H9 (cell line): ENCODE results near the gene CTSL. TPM values are rescaled to one million over a fixed set of nuclear protein-coding genes. Genes with fewer than 3 reads are reported as not detected.

ENCODE experiments used
- DNase-seq: peaks from one replicate; pipeline ENCODE4 v3.0.0-alpha.2; 2017
- H2AFZ ChIP-seq: one replicate; pipeline ENCODE4 v1.6.1; 2013; ENCODE audit warnings: mild to moderate bottlenecking, low read length, control low read depth, moderate library complexity
- H2AK5ac ChIP-seq: 2 replicates; pipeline ENCODE4 v1.6.1; 2013; ENCODE audit warnings: low read length, control low read depth, mixed read lengths; ENCODE audit not compliant: insufficient read length
- H2BK120ac ChIP-seq: one replicate; pipeline ENCODE4 v1.6.1; 2013; ENCODE audit warnings: low read depth, mild to moderate bottlenecking, low read length, control low read depth, inconsistent platforms; ENCODE audit not compliant: poor library complexity, severe bottlenecking
- H2BK12ac ChIP-seq: 2 replicates; pipeline ENCODE4 v1.6.1; 2013; ENCODE audit warnings: low read length, control low read depth, mixed read lengths, low read depth; ENCODE audit not compliant: insufficient read length
- H2BK15ac ChIP-seq: 2 replicates; pipeline ENCODE4 v1.6.1; 2013; ENCODE audit warnings: low read depth, low read length, control low read depth
- H2BK20ac ChIP-seq: one replicate; pipeline ENCODE4 v1.6.1; 2013; ENCODE audit warnings: low read depth, mild to moderate bottlenecking, low read length, control low read depth, inconsistent platforms; ENCODE audit not compliant: poor library complexity, severe bottlenecking
- H2BK5ac ChIP-seq: 2 replicates; pipeline ENCODE4 v1.6.1; 2013; ENCODE audit warnings: low read length, control low read depth, mixed read lengths; ENCODE audit not compliant: insufficient read length
- H3K14ac ChIP-seq: 2 replicates; pipeline ENCODE4 v1.6.1; 2013; ENCODE audit warnings: low read length, control low read depth; ENCODE audit not compliant: insufficient read depth
- H3K18ac ChIP-seq: 2 replicates; pipeline ENCODE4 v1.6.1; 2013; ENCODE audit warnings: low read depth, mild to moderate bottlenecking, mixed read lengths, low read length, control low read depth; ENCODE audit not compliant: insufficient read length
- H3K23ac ChIP-seq: 2 replicates; pipeline ENCODE4 v1.6.1; 2013; ENCODE audit warnings: low read length, control low read depth, mixed read lengths, low read depth; ENCODE audit not compliant: insufficient read length
- H3K23me2 ChIP-seq: 2 replicates; pipeline ENCODE4 v1.6.1; 2013; ENCODE audit warnings: low read depth, mild to moderate bottlenecking, mixed read lengths, low read length, control low read depth; ENCODE audit not compliant: insufficient read length, poor library complexity, severe bottlenecking
- H3K27ac ChIP-seq: 2 replicates; pipeline ENCODE4 v1.5.1; 2013; ENCODE audit warnings: low read length, control low read depth, mixed read lengths, low read depth; ENCODE audit not compliant: insufficient read length
- H3K27me3 ChIP-seq: 2 replicates; pipeline ENCODE4 v1.6.1; 2013; ENCODE audit warnings: low read length, control low read depth, inconsistent platforms; ENCODE audit not compliant: insufficient read depth
- H3K4ac ChIP-seq: 2 replicates; pipeline ENCODE4 v1.6.1; 2013; ENCODE audit warnings: low read depth, mild to moderate bottlenecking, control low read depth, inconsistent platforms, low read length, moderate library complexity
- H3K4me1 ChIP-seq: 2 replicates; pipeline ENCODE4 v1.6.1; 2013; ENCODE audit warnings: low read length, control low read depth, inconsistent platforms; ENCODE audit not compliant: insufficient read depth
- H3K4me2 ChIP-seq: 2 replicates; pipeline ENCODE4 v1.6.1; 2013; ENCODE audit warnings: low read length, control low read depth, mixed read lengths; ENCODE audit not compliant: insufficient read length, insufficient read depth
- H3K56ac ChIP-seq: 2 replicates; pipeline ENCODE4 v1.6.1; 2013; ENCODE audit warnings: low read depth, mild to moderate bottlenecking, mixed read lengths, low read length, control low read depth; ENCODE audit not compliant: insufficient read length
- H3K79me1 ChIP-seq: 2 replicates; pipeline ENCODE4 v1.6.1; 2013; ENCODE audit warnings: low read depth, mild to moderate bottlenecking, moderate library complexity, low read length, control low read depth, inconsistent platforms; ENCODE audit not compliant: insufficient read depth, poor library complexity, severe bottlenecking
- H3K79me2 ChIP-seq: 2 replicates; pipeline ENCODE4 v1.6.1; 2013; ENCODE audit warnings: low read length, control low read depth, inconsistent platforms; ENCODE audit not compliant: insufficient read depth
- H3K9ac ChIP-seq: 2 replicates; pipeline ENCODE4 v1.6.1; 2013; ENCODE audit warnings: low read length, control low read depth, mixed read lengths; ENCODE audit not compliant: insufficient read length; ENCODE audit errors: extremely low read depth
- H3K9me3 ChIP-seq: one replicate; pipeline ENCODE4 v1.6.1; 2013; ENCODE audit warnings: low read depth, low read length, inconsistent platforms; ENCODE audit not compliant: control insufficient read depth
- H3T11ph ChIP-seq: one replicate; pipeline ENCODE4 v1.6.1; 2013; ENCODE audit warnings: mild to moderate bottlenecking, low read length, control low read depth, inconsistent platforms
- H4K20me1 ChIP-seq: one replicate; pipeline ENCODE4 v1.6.1; 2013; ENCODE audit not compliant: control insufficient read depth, insufficient read length, insufficient read depth
- H4K5ac ChIP-seq: 2 replicates; pipeline ENCODE4 v1.6.1; 2013; ENCODE audit warnings: low read depth, mild to moderate bottlenecking, mixed read lengths, low read length, control low read depth; ENCODE audit not compliant: insufficient read length
- H4K8ac ChIP-seq: replicated peaks from 2 replicates; pipeline ENCODE4 v1.6.1; 2013; ENCODE audit warnings: low read length, control low read depth, mixed read lengths, low read depth; ENCODE audit not compliant: insufficient read length
- H4K91ac ChIP-seq: 2 replicates; pipeline ENCODE4 v1.6.1; 2013; ENCODE audit warnings: low read depth, mild to moderate bottlenecking, moderate library complexity, mixed read lengths, low read length, control low read depth; ENCODE audit not compliant: insufficient read length
- H3K27ac Mint-ChIP-seq, 3 experiments: 2 replicates in 2 of 3; 3 replicates in 1 of 3; pipeline ENCODE4 v1.8.0; 2020 to 2021; ENCODE audit warnings: mixed read lengths in 3 of 3, mild to moderate bottlenecking in 1 of 3, moderate library complexity in 1 of 3
- H3K27me3 Mint-ChIP-seq: 2 replicates; pipeline ENCODE4 v1.8.0; 2021; ENCODE audit warnings: low read depth, mild to moderate bottlenecking, moderate library complexity, mixed read lengths
- H3K36me3 Mint-ChIP-seq, 3 experiments: 2 replicates in 2 of 3; 3 replicates in 1 of 3; pipeline ENCODE4 v1.8.0; 2020 to 2021; ENCODE audit warnings: low read depth in 3 of 3, mixed read lengths in 3 of 3; ENCODE audit not compliant: insufficient read depth in 1 of 3
- H3K4me1 Mint-ChIP-seq, 2 experiments: 2 replicates each; pipeline ENCODE4 v1.8.0; 2020; ENCODE audit warnings: mixed read lengths in 2 of 2
- H3K4me3 Mint-ChIP-seq, 2 experiments: 2 replicates in 1 of 2; 3 replicates in 1 of 2; pipeline ENCODE4 v1.8.0; 2020 to 2021; ENCODE audit warnings: mild to moderate bottlenecking in 2 of 2, mixed read lengths in 2 of 2, moderate library complexity in 1 of 2
- H3K9me3 Mint-ChIP-seq, 2 experiments: 2 replicates in 1 of 2; 3 replicates in 1 of 2; pipeline ENCODE4 v1.8.0; 2020; ENCODE audit warnings: mild to moderate bottlenecking in 2 of 2, mixed read lengths in 2 of 2, moderate library complexity in 1 of 2
- CTCF ChIP-seq: fragments of 200-600 bp; sonication (generic); conservative IDR thresholded peaks from 3 replicates; pipeline ENCODE4 v1.8.0; 2021; ENCODE audit warnings: antibody characterized with exemption, mild to moderate bottlenecking
- WGBS: extraction: QIAGEN DNeasy Blood & Tissue Kit; methylation state at CpG from one replicate; pipeline ENCODE4 v1.1.7; 2013; ENCODE audit warnings: missing lambda C conversion rate, low lambda C conversion rate, mixed read lengths; ENCODE audit not compliant: insufficient read length; ENCODE audit errors: extremely low coverage; 5-methylcytosine and 5-hydroxymethylcytosine counted together
- total RNA-seq: library from RNA; stranded (reverse); gene quantifications from 2 replicates; pipeline ENCODE4 v1.2.1, GENCODE V29; 2021

The CTSL gene
- total RNA-seq, 1 experiment from 2014 or later: 28.9 TPM

- no CpG with 5 or more reads among the region's 2 CpGs for WGBS
These were observed 5.4 kb downstream of the CTSL start for GRCh38 chr9:87731321-87731720.

More at GRCh38 chr9:87731321-87731720, 5.4 kb downstream of the CTSL start:
- no peak overlapping the region for H2BK120ac ChIP-seq
- Mint-ChIP-seq H3K4me1 (peaks cover 12 to 14% of the 10 kb centered on the region in 2 experiments), H3K27me3 (peaks cover 2% of the 10 kb centered on the region), H3K27ac (no peak overlapping the region), H3K4me3 (no peak overlapping the region), H3K9me3 (no peaks in the 10 kb centered on the region; a peak in 1 of 5 replicates), H3K36me3 (peaks cover 4 to 18% (median 8%) of the 10 kb centered on the region in 3 experiments; a peak in 5 of 7 replicates)
- no peak overlapping the region for H4K8ac ChIP-seq
- no peak overlapping the region for H3K27ac ChIP-seq
- H3K9ac ChIP-seq: no peak overlapping the region
- no peaks in the 10 kb centered on the region for H3K79me2 ChIP-seq
- H3K14ac ChIP-seq: no peak overlapping the region
- no peak overlapping the region for H3K56ac ChIP-seq
- H4K20me1 ChIP-seq: no peaks in the 10 kb centered on the region
- H3K9me3 ChIP-seq: no peaks in the 10 kb centered on the region
- TF ChIP-seq CTCF: no peak
- no peak overlapping the region for H2BK20ac ChIP-seq
- H3K18ac ChIP-seq: no peak overlapping the region
- H2BK15ac ChIP-seq: no peak overlapping the region
- H2BK12ac ChIP-seq: no peak overlapping the region
- no peak overlapping the region for H4K91ac ChIP-seq
- H3K4me1 ChIP-seq: no peaks in the 10 kb centered on the region
- no peak overlapping the region for H3K4me2 ChIP-seq
- no peak for DNase-seq
- H3K23me2 ChIP-seq: no peaks in the 10 kb centered on the region
- no peak overlapping the region for H3K4ac ChIP-seq
- no peak overlapping the region for H2AK5ac ChIP-seq
- H3T11ph ChIP-seq: no peak overlapping the region
- no peak overlapping the region for H3K23ac ChIP-seq
- no peak overlapping the region for H4K5ac ChIP-seq
- no peaks in the 10 kb centered on the region for H3K27me3 ChIP-seq
- H2AFZ ChIP-seq: no peak overlapping the region
- no peaks in the 10 kb centered on the region for H3K79me1 ChIP-seq
- H2BK5ac ChIP-seq: no peak overlapping the region
